Endothelial cell of umbilical vein (primary cell): ENCODE data around the gene HIVEP3. TPM values are rescaled to one million over a fixed set of nuclear protein-coding genes. Genes with fewer than 3 reads are reported as not detected.

Experiments used
- BruUV-seq: library from RNA; stranded (reverse); fragments of 400-500 nt; replicated peaks from 2 replicates; lab custom pipeline; 2021; lab: Mats Ljungman, UMichigan
- CTCF ChIA-PET: fragments of 300-600, 350-600 bp; sonication (Branson Sonifier 250); formaldehyde crosslinking; loops from one replicate; lab custom pipeline; 2021; ENCODE audit warnings: antibody characterized with exemption, inconsistent platforms; lab: Charles Lee
- POLR2A ChIA-PET: fragments of 300-600, 350-600 bp; sonication (Branson Sonifier 250); formaldehyde crosslinking; loops from one replicate; lab custom pipeline; 2021; ENCODE audit warnings: antibody characterized with exemption, inconsistent platforms; lab: Charles Lee
- DNase-seq: peaks from one replicate; pipeline ENCODE4 v3.0.0-alpha.2; 2011; ENCODE audit warnings: low read depth, low spot score
- FAIRE-seq: peaks from 2 replicates; lab custom pipeline; 2011; peaks lifted over from hg19 to GRCh38; lab: Jason Lieb, UNC
- H2AFZ ChIP-seq: 2 replicates; pipeline ENCODE4 v1.6.0; 2012; ENCODE audit warnings: low read depth, low read length, control low read depth, inconsistent platforms
- H3K27ac ChIP-seq: 2 replicates; pipeline ENCODE4 v1.5.1; 2011; ENCODE audit warnings: low read depth, mild to moderate bottlenecking, control low read depth, low read length, moderate library complexity; ENCODE audit not compliant: insufficient read depth
- H3K27me3 ChIP-seq, 2 experiments: 2 replicates each; pipeline versions ENCODE4 v1.6.0 to v1.6.1; 2011; ENCODE audit warnings: low read length in 2 of 2, mixed read lengths in 1 of 2; ENCODE audit not compliant: control insufficient read depth in 2 of 2, insufficient read depth in 2 of 2
- H3K36me3 ChIP-seq, 2 experiments: 2 replicates in 1 of 2; 3 replicates in 1 of 2; pipeline ENCODE4 v1.5.1; 2011; ENCODE audit warnings: low read length in 2 of 2, mild to moderate bottlenecking in 1 of 2, moderate library complexity in 1 of 2; ENCODE audit not compliant: control insufficient read depth in 2 of 2, insufficient read depth in 2 of 2; ENCODE audit errors: extremely low read depth in 1 of 2
- H3K4me1 ChIP-seq: 3 replicates; pipeline ENCODE4 v1.5.1; 2011; ENCODE audit warnings: mild to moderate bottlenecking, low read length; ENCODE audit not compliant: control insufficient read depth, insufficient read depth; ENCODE audit errors: extremely low read depth
- H3K4me2 ChIP-seq: 2 replicates; pipeline ENCODE4 v1.6.1; 2011; ENCODE audit warnings: low read length, control low read depth, mixed read lengths; ENCODE audit not compliant: insufficient read depth
- H3K4me3 ChIP-seq, 3 experiments: fragments of 200-600 bp in 1 of 3; sonication (generic), shearing (Covaris generic) in 1 of 3; replicated peaks in 1 of 3; 2 replicates each; pipeline ENCODE4 v1.5.1; 2011 to 2016; ENCODE audit warnings: control low read depth in 3 of 3, low read length in 3 of 3, mild to moderate bottlenecking in 2 of 3, inconsistent platforms in 1 of 3, low read depth in 1 of 3, moderate library complexity in 1 of 3; ENCODE audit not compliant: insufficient read depth in 1 of 3
- H3K79me2 ChIP-seq: 2 replicates; pipeline ENCODE4 v1.6.0; 2012; ENCODE audit warnings: low read length, inconsistent platforms; ENCODE audit not compliant: control insufficient read depth, insufficient read depth
- H3K9ac ChIP-seq: replicated peaks from 2 replicates; pipeline ENCODE3; 2011; ENCODE audit warnings: low read length, control low read depth; ENCODE audit not compliant: insufficient read depth; ENCODE audit errors: extremely low read depth
- H3K9me1 ChIP-seq: replicated peaks from 3 replicates; pipeline ENCODE4 v1.6.0; 2011; ENCODE audit warnings: mild to moderate bottlenecking, low read length; ENCODE audit not compliant: control insufficient read depth, insufficient read depth; ENCODE audit errors: extremely low read depth
- H3K9me3 ChIP-seq: replicated peaks from 2 replicates; pipeline ENCODE4 v1.5.1; 2012; ENCODE audit warnings: low read length, inconsistent platforms; ENCODE audit not compliant: control insufficient read depth, insufficient read depth
- H4K20me1 ChIP-seq: replicated peaks from 2 replicates; pipeline ENCODE3; 2011; ENCODE audit warnings: mild to moderate bottlenecking, low read length; ENCODE audit not compliant: control insufficient read depth, insufficient read depth; ENCODE audit errors: extremely low read depth
- FOS ChIP-seq: IDR thresholded peaks from 2 replicates; pipeline ENCODE4 v1.6.1; 2011; ENCODE audit warnings: mild to moderate bottlenecking, low read length, moderate library complexity, borderline replicate concordance; ENCODE audit not compliant: insufficient read depth
- JUN ChIP-seq: IDR thresholded peaks from 2 replicates; pipeline ENCODE4 v1.6.1; 2011; ENCODE audit warnings: borderline replicate concordance, low read depth; ENCODE audit not compliant: insufficient read length, insufficient read depth
- POLR2A ChIP-seq: IDR thresholded peaks from 2 replicates; pipeline ENCODE4 v1.6.1; 2012; ENCODE audit warnings: low read depth, mild to moderate bottlenecking, control low read depth, low read length
- POLR2AphosphoS5 ChIP-seq: IDR thresholded peaks from 2 replicates; pipeline ENCODE4 v1.6.1; 2012; ENCODE audit warnings: low read depth, mild to moderate bottlenecking, control low read depth, low read length, moderate library complexity; ENCODE audit not compliant: insufficient read depth
- dilution Hi-C: fragments of 300-500 bp; cut with MboI; formaldehyde crosslinking; loops from one replicate; pipeline ENCODE4 v1.15.0; 2019; ENCODE audit warnings: low sequenced_read_pairs; ENCODE audit not compliant: extremely low pct_ligation_motif_present
- intact Hi-C: fragments of 100-400 bp; cut with micrococcal nuclease; formaldehyde crosslinking; loops from one replicate; pipeline ENCODE4 v1.10.0; 2022
- polyA plus RNA-seq, 4 experiments: library from polyadenylated mRNA; depleted of rRNA in 3 of 4; stranded (reverse) in 3 of 4; unstranded in 1 of 4; fragments of >200 nt; gene quantifications; 2 replicates each; pipeline versions ENCODE4 v1.2.1 to v1.2.3, GENCODE V29; 2011 to 2012; ENCODE audit warnings: missing spikeins in 1 of 4
- total RNA-seq: library from RNA; stranded (reverse); gene quantifications from 2 replicates; pipeline ENCODE4 v1.2.3, GENCODE V29; 2021
- TF ChIP-seq, protein P1 (sequence below), 2 donors: IDR thresholded peaks; 1 replicate in 1 of 2; 2 replicates in 1 of 2; pipeline ENCODE4 v1.5.1; 2011; ENCODE audit warnings: low read length in 2 of 2, mild to moderate bottlenecking in 2 of 2, moderate library complexity in 2 of 2, control low read depth in 1 of 2, inconsistent platforms in 1 of 2, low read depth in 1 of 2; ENCODE audit not compliant: insufficient read depth in 1 of 2; ENCODE audit errors: extremely low read depth in 1 of 2
- TF ChIP-seq, protein P2 (sequence below): IDR thresholded peaks from 2 replicates; pipeline ENCODE4 v1.6.1; 2011; ENCODE audit not compliant: insufficient read depth, insufficient read length

The HIVEP3 gene
- total and polyA plus RNA-seq, 2 donors (not counting 3 experiments of a cell fraction or from before 2014, with no cell fraction given): 3.4 to 4.0 TPM

DNA sequence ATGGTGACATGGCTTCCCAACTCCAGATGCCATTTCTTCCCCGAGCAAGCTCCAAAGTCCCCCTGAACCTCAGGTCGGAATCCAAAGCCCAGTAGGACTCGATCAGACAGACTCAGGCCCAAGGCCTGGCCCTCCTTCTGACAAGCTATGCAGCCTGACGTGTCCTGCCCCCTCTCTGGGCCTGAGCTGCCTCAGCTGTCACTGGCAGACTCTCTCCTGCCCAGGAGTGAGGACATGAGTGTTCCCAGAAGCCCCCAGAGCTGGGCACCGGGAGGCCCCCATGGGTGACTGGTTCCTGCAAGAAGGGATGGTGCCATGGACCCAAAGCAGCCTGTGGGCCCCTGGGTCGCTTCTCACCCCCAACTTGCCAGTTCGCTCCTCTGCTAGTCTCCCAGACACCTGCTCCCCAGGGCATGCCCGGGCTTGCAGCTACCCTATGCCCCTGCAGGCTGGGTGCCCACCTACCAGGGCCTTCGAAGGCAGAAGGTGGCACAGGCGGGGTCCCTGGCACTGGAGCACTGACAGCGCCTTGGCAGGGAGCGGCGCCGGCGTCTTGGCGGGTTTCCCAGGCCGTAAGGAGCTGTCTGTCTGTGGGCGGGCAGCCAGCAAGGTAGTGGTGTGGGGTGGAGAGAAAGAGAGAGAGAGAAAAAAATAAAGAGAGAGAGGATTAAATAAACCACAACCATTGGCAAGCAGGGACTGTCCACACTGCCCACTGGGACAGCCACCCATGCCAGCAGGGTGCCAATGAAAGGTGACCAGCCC, 436.5 kb downstream of the HIVEP3 start:
- no peak for TF ChIP-seq JUN
- Histone ChIP-seq H3K4me2 (no peak overlapping the region), H3K4me1 (peaks cover 17% of the 10 kb centered on the region), H3K9me3 (no peaks in the 10 kb centered on the region), H3K9me1 (no peaks in the 10 kb centered on the region), H3K79me2 (no peaks in the 10 kb centered on the region), H2AFZ (no peak overlapping the region), H3K9ac (no peak overlapping the region), H3K36me3 (no peaks in the 10 kb centered on the region), H3K27me3 (no peaks in the 10 kb centered on the region), H3K4me3 (no peak overlapping the region), H3K27ac (no peak overlapping the region), H4K20me1 (no peaks in the 10 kb centered on the region)
- ChIA-PET POLR2A (no interaction called here), CTCF (interaction anchor here (0.8 to 2.4 kb wide), 3 partner anchors 10 to 15 kb away, joined by 3 to 13 read pairs (median 5); no protein-coding TSS in a partner anchor)
- BruUV-seq: no TSS peak
- intact Hi-C loops: no loop called here
- FAIRE-seq (no peak), DNase-seq (no peak)
- dilution Hi-C loops: no loop called here

DNA sequence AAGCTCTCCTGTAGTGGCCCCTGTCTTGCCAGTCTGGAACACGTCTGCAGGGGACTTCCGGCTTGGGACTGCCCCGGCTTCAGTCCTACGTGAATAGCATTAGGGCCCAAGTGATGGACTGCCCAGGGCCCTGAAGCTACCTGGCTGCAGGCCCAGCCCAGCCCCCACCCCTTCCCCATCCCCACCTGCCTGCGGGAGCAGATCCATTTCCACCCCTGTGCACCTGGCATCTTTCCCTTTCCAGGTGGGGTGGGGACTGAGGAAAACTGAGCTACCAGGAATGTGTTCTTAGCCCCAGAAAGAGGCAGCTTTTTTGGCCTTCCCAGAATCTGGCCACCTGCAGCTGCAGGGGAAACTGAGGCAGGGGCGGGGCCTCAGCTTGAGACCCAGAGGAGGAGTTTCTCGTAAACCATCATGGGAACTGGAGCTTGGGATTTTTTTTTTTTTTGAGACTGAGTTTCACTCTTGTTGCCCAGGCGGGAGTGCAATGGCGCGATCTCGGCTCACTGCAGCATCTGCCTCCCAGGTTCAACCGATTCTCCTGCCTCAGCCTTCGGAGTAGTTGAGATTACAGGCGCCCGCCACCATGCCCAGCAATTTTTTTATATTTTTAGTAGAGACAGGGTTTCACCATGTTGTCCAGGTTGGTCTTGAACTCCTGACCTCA, 437.5 kb downstream of the HIVEP3 start:
- Histone ChIP-seq H3K9ac (no peak overlapping the region), H3K4me3 (no peak overlapping the region), H3K9me3 (no peaks in the 10 kb centered on the region), H3K27me3 (no peaks in the 10 kb centered on the region), H3K79me2 (no peaks in the 10 kb centered on the region), H3K4me1 (peaks cover 12% of the 10 kb centered on the region), H2AFZ (no peak overlapping the region), H3K4me2 (no peak overlapping the region), H3K27ac (no peak overlapping the region), H3K36me3 (no peaks in the 10 kb centered on the region), H4K20me1 (no peaks in the 10 kb centered on the region), H3K9me1 (no peaks in the 10 kb centered on the region)
- FAIRE-seq: no peak
- CTCF ChIA-PET: interaction anchor here (1.1 to 1.5 kb wide), 2 partner anchors 35 to 198 kb away, joined by 3 to 4 read pairs; no protein-coding TSS in a partner anchor
- no peak for DNase-seq
- TF ChIP-seq, protein P1, sequence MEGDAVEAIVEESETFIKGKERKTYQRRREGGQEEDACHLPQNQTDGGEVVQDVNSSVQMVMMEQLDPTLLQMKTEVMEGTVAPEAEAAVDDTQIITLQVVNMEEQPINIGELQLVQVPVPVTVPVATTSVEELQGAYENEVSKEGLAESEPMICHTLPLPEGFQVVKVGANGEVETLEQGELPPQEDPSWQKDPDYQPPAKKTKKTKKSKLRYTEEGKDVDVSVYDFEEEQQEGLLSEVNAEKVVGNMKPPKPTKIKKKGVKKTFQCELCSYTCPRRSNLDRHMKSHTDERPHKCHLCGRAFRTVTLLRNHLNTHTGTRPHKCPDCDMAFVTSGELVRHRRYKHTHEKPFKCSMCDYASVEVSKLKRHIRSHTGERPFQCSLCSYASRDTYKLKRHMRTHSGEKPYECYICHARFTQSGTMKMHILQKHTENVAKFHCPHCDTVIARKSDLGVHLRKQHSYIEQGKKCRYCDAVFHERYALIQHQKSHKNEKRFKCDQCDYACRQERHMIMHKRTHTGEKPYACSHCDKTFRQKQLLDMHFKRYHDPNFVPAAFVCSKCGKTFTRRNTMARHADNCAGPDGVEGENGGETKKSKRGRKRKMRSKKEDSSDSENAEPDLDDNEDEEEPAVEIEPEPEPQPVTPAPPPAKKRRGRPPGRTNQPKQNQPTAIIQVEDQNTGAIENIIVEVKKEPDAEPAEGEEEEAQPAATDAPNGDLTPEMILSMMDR (IDR thresholded peaks at IDR 0.05; ENCODE audit: extremely low read depth in 1 of 2, insufficient read depth in 1 of 2, low read depth in 1 of 2, low read length in 2 of 2): no peak
- TF ChIP-seq, protein P2, sequence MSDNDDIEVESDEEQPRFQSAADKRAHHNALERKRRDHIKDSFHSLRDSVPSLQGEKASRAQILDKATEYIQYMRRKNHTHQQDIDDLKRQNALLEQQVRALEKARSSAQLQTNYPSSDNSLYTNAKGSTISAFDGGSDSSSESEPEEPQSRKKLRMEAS: no peak
- TF ChIP-seq FOS (no peak), POLR2AphosphoS5 (no peak), POLR2A (no peak)
- no TSS peak for BruUV-seq
- POLR2A ChIA-PET: no interaction called here
- dilution Hi-C loops: no loop called here
- intact Hi-C loops: no loop called here
